ENCODE results near the gene CHD1.
"Not testable (repeated sequence)": the region's sequence is repeated elsewhere in the genome, so short reads cannot be mapped to it uniquely, and the experiment has no call there.

The CHD1 gene

DNA sequence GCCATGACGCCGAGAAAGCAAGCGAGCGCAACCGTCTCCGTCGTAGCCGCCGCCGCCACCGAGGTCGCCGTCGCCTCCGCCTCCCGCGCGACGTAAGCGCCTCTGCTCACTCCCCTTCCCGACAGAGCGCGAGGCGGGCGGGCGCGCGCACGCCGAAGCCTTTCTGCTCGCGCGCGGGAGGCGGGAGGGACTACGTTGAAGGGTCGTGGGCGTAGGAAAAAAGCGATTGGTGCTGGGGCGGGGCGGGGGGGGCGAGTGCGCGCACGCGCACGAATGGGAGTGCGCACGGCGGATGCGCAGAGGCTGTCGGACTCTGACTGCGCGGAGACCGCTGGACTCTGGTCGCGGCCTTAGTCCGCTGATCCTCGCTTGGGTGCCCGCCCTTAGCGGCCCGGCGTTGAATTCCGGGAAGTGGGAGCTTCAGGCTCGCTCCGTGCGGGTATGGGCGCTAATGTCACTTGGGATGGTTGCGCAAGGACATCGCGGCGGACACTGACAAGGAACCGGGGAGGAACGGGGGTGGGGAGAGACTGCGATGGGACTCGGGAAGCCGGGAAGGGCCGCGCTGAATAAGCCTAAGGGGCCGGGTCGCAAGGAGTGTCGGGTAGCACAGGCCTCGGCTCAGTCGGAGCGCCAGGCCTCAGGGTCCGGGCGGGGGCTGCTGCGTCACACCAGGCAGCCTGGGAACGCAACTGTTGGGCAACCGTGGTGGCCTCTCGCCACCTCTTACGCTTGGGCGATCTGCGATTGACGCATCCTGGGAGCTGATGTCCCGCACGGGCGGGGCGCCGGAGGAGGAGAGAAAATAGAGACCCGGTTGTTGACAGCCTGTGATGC, at the start of gene CHD1:
TSS of gene CHD1 (minus strand) at position 135 of the 837 bp plus-strand sequence. CDS start 2,621 bp downstream, outside the sequence.
- in situ Hi-C loops (cut with MboI; ENCODE audit: low sequenced_read_pairs) = no loop called here

DNA sequence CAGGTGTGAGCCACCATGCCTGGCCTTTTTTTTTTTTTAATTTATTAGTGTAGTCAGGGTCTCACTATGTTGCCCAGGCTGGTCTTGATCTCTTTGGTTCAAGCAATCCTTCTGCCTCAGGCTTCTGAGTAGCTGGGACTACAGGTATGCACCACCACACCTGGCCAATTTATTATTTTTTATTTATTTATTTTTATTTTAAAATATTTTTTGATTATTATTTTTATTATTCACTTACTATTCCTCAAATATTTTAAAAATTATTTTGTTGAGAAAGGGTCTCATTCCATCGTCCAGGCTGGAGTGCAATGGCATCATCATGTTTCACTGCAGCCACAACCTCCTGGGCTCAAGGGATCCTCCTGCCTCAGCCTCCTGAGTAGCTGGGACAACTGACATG, 49.7 kb upstream of the CHD1 start:
- in situ Hi-C loops (cut with MboI; ENCODE audit: low sequenced_read_pairs) = no loop called here

DNA sequence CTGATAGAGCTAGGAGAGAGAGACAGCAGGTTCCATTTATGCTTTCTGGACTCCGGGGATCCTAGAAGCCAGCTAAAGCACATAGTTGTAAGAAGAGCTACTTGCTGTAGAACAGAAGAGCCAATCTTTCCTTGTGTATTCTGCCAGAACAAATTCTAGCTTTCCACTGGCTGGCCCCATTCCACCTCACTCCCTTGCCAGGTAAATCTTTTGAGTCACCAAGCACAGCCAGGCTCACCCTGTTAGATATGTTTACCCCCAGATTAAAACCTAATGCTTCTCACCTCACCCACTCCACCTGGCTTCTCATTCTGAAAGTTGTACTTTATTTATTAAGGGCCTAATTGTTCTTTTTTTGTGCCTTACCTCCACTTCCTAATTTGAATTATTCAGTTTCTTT, 48.9 kb upstream of the CHD1 start:
- in situ Hi-C loops (cut with MboI; ENCODE audit: low sequenced_read_pairs) = no loop called here

DNA sequence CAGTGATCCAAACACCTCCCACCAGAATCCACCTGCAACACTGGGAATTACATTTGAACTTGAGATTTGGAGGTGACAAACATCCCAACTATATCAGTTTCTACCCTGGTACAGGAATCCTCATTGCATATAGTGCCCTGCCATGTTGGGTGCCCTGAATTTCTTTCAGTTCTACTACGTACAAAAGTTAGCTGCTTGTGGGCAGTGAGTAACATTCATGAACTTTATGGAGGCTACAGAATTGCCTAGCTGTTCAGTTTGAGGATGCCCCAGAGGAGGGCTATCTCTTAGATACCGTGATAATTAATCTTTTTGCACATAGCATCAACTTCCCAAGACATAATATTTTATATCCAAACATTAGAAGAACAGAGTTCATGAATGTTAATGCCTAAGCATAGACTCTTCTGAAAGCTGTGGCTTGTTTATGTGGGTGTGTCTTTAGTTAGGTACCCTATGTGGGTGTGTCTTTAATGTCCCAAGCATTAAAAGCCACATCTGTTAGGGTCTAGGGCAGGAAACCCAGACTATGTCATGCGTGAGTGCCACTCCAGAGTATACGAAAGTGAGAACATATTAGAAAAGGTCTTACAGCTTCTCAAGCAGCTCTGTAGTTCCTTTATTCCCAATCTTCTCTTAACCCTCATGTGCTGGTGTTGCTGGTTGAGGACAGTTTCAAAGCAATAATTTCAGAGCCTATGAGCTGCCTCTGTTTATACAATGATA, 47.0 kb upstream of the CHD1 start:
- in situ Hi-C loops (cut with MboI; ENCODE audit: low sequenced_read_pairs) = no loop called here

DNA sequence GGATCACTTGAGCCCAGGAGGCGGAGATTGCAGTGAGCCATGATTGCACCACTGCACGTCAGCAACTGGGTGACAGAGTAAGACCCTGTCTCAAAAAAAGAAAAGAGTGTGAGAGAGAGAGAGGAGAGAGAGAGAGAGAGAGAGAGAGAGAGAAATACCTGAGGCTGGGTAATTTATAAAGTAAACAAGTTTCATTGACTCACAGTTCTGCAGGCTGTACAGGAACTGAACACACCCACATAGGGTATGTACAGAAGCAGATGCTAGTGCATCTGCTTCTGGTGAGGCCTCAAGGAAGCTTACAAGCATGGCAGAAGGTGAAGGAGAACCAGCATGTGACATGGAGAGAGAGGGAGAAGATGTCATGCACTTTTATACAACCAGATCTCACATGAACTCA, 46.4 kb upstream of the CHD1 start:
- in situ Hi-C loops (cut with MboI; ENCODE audit: low sequenced_read_pairs) = no loop called here

DNA sequence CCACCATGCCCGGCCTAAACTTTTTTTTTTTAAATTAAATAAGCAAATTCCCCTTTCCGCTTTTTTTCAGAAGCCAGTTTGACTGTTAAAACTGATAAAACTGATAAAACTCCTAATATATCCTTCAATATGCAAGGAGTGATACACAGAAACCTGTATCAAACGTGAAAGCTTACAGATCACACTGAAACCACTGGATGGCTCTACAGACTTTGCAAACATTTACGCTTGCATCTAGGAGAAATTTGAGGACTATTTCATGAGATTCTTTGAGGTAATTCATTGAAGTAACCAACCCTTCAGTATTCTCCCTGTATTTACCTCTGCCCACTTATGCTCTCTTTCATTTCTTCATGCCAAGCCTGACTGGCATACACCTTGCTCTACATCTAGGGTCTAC, 40.6 kb upstream of the CHD1 start:
- in situ Hi-C loops (cut with MboI; ENCODE audit: low sequenced_read_pairs) = no loop called here

DNA sequence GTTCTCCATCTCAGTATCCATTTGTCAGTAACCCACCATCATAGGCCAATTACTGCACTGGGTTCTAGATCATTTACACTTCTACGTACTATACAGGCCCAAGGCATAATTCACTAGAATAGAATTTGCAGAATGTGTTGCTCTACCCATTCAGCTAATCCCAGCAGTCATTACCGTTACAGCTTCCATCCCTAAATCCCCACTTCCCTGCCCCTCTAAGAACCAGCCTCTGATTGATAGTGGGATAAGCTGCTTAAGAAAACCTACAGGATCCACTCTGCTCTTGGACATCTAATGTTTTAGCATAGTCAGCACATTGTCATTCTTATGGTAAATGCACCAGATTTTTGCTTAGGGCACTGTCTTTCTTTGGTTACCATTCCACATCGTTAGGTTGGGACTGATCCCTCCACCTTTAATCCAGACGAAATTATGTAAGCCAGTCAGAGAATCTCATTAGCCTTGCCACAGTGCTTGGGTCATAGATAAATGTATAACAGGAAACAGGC, 39.3 kb upstream of the CHD1 start:
- in situ Hi-C loops (cut with MboI; ENCODE audit: low sequenced_read_pairs) = no loop called here

DNA sequence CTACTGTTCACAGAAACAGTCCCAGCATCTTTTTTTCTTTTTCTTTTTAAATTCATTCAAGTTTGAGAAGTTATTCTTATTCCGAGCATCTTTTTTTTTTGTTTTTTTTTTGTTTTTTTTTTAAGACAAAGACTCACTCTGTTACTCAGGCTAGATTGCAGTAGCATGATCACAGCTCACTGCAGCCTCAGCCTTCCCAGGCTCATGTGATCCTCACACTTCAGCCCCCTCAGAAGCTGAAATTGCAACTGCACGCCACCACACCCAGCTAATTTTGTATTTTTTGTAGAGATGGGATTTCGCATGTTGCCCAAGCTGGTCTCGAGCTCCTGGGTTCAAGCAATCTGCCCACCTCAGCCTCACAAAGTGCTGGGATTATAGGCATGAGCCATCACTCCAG, 36.4 kb upstream of the CHD1 start:
- in situ Hi-C loops (cut with MboI; ENCODE audit: low sequenced_read_pairs) = no loop called here

DNA sequence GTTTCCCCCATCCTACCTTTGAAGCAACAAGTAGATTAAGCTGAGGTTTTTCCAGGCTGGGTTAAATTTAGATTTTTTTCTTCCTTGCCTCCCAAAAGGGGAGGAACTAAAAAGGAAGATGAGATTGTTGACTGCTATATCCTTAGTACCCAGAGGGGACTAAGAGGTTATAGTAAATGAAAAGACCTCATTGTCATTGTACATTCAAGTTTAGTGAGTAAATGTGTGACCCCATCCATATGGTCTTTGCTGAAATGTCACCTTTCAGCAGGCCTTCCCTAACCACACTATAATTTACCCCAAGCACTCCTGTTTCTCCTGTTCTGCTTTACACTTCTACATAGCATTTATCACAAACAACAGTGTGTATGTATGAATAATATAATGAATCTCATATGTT, 35.8 kb upstream of the CHD1 start:
- in situ Hi-C loops (cut with MboI; ENCODE audit: low sequenced_read_pairs) = no loop called here

DNA sequence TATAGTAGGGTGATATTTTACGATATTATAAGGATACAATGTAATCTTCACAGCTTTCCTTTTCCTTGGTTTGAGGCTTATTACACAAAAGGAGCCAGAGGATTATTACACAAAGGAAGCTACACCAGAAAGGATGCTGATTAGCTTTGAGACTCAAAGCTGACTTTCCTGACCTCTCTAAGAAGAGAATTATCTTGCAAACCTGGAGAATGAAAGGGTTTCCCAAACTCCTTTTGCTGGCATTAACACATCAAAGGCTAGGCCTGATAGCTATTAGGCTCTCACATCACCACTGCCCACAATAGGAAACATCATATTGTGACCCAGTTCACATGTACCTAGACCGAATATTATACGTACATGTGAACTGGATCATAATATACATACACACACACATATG, 34.2 kb upstream of the CHD1 start:
- in situ Hi-C loops (cut with MboI; ENCODE audit: low sequenced_read_pairs) = no loop called here

DNA sequence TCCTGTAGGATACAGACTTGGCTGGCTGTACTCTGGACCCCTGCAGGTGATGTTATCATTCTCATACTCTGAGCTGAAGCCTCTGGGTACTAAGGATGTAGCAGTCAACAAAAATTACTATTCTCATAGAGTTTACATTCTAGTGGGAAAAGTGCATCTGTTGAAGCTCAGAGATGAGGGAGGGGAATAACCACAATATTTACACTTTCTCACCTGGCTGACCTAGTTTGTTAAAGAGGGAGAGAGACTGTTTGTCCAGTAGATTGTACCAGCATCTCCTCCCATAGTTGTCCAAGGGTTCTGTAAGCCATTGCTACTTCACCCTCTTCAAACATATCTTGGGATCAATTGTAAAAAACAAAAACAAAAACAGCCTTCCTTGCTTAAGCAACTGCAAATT, 33.8 kb upstream of the CHD1 start:
- in situ Hi-C loops (cut with MboI; ENCODE audit: low sequenced_read_pairs) = no loop called here

DNA sequence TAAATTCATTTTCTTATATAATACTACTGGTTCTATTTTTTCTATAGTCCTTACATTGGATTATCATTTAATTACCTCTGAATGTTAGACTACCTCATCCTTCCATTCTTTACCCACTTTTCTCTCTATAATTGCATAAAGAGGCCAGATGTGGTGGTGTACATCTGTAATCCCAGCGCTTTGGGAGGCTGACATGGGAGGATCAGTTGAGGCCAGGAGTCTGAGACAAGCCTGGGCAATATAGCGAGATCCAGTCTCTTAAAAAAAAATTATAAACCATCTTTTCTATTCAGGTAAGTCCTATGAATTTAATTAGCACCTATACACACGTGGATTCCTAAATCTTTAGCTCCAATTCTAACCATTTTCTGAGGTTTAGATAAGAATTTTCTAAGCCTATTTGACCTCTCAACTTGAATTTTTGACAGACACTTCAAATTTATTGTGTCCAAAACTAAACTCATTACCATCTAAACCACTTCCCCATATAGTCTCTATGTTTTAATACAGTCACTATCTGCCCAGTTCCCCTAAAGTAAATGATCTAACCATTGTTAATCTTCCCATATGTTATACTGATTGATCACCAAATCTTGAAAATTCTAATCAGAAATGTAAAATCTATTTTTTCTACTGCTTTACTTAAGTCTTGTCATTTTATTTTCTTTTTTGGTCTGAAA, 33.0 kb upstream of the CHD1 start:
- in situ Hi-C loops (cut with MboI; ENCODE audit: low sequenced_read_pairs) = no loop called here

DNA sequence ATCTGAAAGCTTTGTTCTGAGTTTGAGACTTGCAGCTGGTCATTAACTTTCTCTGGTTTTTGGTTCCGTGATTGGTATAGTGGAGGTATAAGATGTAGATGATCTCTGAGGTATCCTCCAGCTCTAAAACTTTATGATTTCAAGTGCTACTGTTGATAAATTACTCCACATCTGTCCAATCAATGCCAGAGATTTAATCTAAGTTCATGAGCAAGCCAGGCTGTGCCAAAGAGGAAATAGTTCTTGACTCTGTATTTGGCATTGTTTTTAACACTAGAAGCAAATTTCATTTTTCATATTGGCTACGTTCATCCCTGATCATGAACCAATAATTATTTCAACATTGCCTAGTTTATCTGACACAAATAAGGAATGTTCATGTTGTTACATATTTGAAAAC, 28.5 kb upstream of the CHD1 start:
- in situ Hi-C loops (cut with MboI; ENCODE audit: low sequenced_read_pairs) = no loop called here

DNA sequence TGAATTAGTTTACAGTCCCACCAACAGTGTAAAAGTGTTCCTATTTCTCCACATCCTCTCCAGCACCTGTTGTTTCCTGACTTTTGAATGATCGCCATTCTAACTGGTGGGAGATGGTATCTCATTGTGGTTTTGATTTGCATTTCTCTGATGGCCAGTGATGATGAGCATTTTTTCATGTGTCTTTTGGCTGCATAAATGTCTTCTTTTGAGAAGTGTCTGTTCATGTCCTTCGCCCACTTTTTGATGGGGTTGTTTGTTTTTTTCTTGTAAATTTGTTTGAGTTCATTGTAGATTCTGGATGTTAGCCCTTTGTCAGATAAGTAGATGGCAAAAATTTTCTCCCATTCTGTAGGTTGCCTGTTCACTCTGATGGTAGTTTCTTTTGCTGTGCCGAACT, 27.1 kb upstream of the CHD1 start:
- in situ Hi-C loops (cut with MboI; ENCODE audit: low sequenced_read_pairs) = not testable (repeated sequence)

DNA sequence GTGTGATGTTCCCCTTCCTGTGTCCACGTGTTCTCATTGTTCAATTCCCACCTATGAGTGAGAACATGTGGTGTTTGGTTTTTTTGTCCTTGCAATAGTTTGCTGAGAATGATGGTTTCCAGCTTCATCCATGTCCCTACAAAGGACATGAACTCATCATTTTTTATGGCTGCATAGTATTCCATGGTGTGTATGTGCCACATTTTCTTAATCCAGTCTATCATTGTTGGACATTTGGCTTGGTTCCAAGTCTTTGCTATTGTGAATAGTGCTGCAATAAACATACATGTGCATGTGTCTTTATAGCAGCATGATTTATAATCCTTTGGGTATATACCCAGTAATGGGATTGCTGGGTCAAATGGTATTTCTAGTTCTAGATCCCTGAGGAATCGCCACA, 26.7 kb upstream of the CHD1 start:
- in situ Hi-C loops (cut with MboI; ENCODE audit: low sequenced_read_pairs) = not testable (repeated sequence)

DNA sequence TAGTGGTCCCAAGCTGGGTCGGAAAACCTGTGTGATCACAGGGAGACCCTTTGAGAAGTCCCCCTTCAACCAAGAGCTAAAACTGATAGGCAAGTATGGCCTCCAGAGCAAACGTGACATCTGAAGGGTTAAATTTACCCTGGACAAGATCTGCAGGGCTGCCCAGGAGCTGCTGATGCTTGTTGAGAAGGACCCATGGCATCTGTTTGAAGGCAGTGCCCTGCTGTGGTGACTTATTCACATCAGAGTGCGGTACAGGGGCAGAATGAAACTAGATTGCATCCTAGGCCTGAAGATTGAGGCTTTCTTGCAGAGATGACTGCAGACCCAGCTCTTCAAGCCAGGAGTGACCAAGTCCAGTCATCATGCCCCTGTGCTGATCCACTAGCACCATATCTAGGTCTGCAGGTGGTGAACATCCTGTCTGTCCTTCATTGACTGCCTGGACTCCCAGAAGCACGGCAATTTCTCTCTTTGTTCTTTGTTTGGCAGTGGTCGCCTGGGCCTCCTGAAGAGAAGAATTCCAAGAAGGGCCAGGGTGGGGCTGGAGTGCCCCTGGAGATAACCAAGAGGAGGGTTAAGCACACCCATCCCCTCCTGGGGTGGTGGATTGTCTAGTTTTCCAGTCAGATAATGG, 25.7 kb upstream of the CHD1 start:
- in situ Hi-C loops (cut with MboI; ENCODE audit: low sequenced_read_pairs) = no loop called here

DNA sequence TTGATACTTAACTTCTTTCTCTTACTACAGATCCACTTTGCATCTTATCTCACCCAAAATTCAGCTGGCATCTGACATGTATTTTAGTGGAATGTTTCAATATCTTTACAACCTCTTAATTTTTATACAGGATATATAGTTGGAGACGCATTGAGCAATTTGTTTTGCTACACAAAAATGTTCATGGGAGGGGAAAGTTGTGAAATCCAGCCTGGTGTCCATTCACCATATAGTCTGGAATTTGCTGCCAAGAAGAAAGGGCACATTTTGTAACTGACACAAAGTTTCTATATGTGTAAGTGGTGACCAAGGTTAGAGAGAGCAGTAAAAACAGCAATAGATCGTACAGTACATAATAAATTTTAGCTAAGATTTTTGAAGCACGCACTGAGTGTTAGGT, 14.0 kb upstream of the CHD1 start:
- in situ Hi-C loops (cut with MboI; ENCODE audit: low sequenced_read_pairs) = no loop called here

DNA sequence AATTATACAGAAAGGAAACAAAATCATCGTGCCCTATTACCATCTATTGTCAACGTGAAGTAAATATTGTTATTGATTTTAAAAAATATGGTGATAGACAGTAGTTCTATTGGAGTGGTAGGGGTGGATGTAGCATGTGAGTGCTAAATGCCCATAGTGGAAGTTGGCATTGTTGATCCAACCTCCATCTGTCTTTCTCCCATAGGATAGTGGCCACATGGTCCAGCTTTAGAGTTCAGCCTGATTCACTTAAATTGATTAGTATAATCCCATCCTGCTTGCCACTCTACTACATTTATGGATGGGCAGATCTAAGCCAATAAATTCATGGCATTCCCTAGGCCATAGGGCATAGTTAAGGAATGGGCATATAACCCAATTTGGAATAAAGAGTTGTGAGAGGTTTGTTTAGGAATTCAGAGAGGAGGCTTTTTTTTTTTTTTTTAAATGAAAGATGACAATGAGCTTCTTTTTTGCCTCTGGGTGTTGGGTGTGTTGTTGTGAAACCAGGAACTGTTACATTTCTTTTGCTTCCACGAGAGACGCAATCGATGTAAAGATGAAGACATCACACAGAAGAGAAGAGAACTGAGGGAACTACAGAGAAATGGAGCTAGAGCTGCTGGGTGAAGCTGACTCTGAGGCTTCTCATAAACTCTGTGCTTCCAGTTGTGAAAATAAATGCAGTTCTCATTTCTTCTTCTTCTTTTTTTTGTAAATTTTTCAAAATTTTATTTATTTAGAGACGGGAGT, 12.5 kb upstream of the CHD1 start:
- in situ Hi-C loops (cut with MboI; ENCODE audit: low sequenced_read_pairs) = no loop called here

DNA sequence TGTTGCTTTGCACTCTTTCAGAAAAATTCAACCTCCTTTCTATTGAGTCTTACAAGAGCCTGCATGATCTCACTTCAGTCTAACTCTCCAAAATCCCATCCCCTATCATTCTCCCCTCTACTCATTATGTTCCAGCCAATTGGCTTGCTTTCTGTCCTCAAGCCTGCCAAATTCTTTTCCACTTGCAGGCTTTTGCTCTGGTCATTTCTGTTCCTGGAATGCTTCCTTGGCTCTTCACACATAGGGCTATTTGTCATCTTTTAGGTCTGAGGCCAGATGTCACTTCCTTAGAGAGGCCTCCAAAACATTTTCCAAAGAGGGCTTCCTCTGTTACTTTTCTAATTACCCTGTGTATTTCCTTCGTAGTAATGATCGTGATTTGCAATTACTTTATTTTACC, 11.8 kb upstream of the CHD1 start:
- in situ Hi-C loops (cut with MboI; ENCODE audit: low sequenced_read_pairs) = no loop called here

DNA sequence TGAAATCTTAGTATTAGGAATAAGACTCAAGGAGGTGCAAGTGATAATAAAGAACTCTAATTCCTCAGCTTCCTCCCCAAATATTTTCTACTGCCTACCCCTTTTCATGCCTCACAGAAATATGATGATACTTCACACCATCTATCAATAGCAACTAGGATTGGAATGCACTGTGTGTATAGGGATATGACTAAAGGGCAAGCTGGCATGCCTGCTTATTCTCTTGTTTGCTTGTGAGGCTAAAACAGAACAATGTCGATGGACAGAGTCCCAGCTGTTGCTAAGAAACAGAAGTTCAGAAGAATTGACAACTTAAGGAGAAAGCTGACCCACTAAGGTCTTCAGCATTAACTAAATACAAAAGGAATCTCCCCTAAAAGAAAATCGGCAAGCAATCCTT, 9.7 kb upstream of the CHD1 start:
- in situ Hi-C loops (cut with MboI; ENCODE audit: low sequenced_read_pairs) = no loop called here

Measured in hTERT RPE-1 (cell line).